NB4 (cell line): ENCODE data around the gene KTI12.

Experiments
- DNase-seq: peaks from one replicate; pipeline ENCODE4 v3.0.0; 2010; ENCODE audit warnings: low read depth
- H3K4me3 ChIP-seq: one replicate; pipeline ENCODE4 v1.5.1; 2011; ENCODE audit warnings: mild to moderate bottlenecking, low read depth, low read length, moderate library complexity
- POLR2A ChIP-seq: IDR thresholded peaks from 2 replicates; pipeline ENCODE4 v1.6.1; 2011; ENCODE audit warnings: mild to moderate bottlenecking; ENCODE audit not compliant: insufficient read length; ENCODE audit errors: extremely low read depth
- TF ChIP-seq, protein P1 (sequence below): IDR thresholded peaks from one replicate; pipeline ENCODE4 v1.5.1; 2012; ENCODE audit warnings: low read depth, low read length
- TF ChIP-seq, protein P2 (sequence below): IDR thresholded peaks from 2 replicates; pipeline ENCODE4 v1.6.1; 2011; ENCODE audit warnings: low read depth, low read length

Gene KTI12

DNA sequence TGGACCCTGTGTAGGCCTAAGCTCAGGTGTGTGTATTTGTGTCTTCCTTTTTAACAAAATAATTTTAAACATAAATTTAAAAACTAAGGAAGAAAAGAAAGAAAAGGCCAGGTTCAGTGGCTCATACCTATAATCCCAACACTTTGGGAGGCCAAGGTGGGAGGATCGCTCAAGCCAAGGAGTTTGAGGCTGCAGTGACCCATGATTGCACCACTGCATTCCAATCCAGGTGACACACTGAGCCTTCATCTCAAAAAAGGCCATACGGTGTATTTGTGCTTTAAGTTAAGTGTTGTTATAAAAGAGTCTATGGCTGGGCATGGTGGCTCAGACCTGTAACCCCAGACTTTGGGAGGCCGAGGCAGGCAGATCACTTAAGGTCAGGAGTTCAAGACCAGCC, 51.4 kb downstream of the KTI12 start:
- TF ChIP-seq POLR2A, result no peak
- TF ChIP-seq, protein P1, sequence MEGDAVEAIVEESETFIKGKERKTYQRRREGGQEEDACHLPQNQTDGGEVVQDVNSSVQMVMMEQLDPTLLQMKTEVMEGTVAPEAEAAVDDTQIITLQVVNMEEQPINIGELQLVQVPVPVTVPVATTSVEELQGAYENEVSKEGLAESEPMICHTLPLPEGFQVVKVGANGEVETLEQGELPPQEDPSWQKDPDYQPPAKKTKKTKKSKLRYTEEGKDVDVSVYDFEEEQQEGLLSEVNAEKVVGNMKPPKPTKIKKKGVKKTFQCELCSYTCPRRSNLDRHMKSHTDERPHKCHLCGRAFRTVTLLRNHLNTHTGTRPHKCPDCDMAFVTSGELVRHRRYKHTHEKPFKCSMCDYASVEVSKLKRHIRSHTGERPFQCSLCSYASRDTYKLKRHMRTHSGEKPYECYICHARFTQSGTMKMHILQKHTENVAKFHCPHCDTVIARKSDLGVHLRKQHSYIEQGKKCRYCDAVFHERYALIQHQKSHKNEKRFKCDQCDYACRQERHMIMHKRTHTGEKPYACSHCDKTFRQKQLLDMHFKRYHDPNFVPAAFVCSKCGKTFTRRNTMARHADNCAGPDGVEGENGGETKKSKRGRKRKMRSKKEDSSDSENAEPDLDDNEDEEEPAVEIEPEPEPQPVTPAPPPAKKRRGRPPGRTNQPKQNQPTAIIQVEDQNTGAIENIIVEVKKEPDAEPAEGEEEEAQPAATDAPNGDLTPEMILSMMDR, result no peak
- TF ChIP-seq, protein P2, sequence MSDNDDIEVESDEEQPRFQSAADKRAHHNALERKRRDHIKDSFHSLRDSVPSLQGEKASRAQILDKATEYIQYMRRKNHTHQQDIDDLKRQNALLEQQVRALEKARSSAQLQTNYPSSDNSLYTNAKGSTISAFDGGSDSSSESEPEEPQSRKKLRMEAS, result no peak
- no peak for DNase-seq
- H3K4me3 ChIP-seq, result no peak overlapping the region
